IMR-90 (cell line): ENCODE results near the gene TNFRSF14. TPM values are rescaled to one million over a fixed set of nuclear protein-coding genes. Genes with fewer than 3 reads are reported as not detected.

Source experiments
- ATAC-seq: fragments of 200-7000 bp; cut with Tn5 transposase; 2 replicates; pipeline ENCODE4 v1.9.1; 2020; ENCODE audit warnings: low read depth, mild to moderate bottlenecking, moderate library complexity
- BruUV-seq: library from RNA; stranded (reverse); fragments of 400-500 nt; replicated peaks from 2 replicates; lab custom pipeline; 2021; lab: Mats Ljungman, UMichigan
- CTCF ChIA-PET: fragments of 300-600 bp; formaldehyde crosslinking; extraction: SDS; loops from one replicate; lab custom pipeline; 2021; ENCODE audit warnings: antibody characterized with exemption; lab: Yijun Ruan, JAX
- POLR2A ChIA-PET: fragments of 300-600 bp; sonication (Branson Sonifier 250); formaldehyde crosslinking; loops from one replicate; lab custom pipeline; 2022; ENCODE audit warnings: antibody characterized with exemption; ENCODE audit not compliant: unreplicated experiment; lab: Charles Lee
- DNase-seq: peaks from one replicate; pipeline ENCODE4 v3.0.0; 2013
- H2AFZ ChIP-seq: replicated peaks from 2 replicates; pipeline ENCODE3; 2013; ENCODE audit warnings: low read length, mild to moderate bottlenecking; ENCODE audit not compliant: poor library complexity
- H2AK5ac ChIP-seq: 2 replicates; pipeline ENCODE4 v1.6.1; 2013; ENCODE audit warnings: low read depth, low read length, inconsistent platforms
- H2AK9ac ChIP-seq: replicated peaks from 2 replicates; pipeline ENCODE3; 2013; ENCODE audit warnings: mild to moderate bottlenecking, low read depth, low read length, moderate library complexity; ENCODE audit not compliant: poor library complexity
- H2BK120ac ChIP-seq: 2 replicates; pipeline ENCODE4 v1.6.1; 2013; ENCODE audit warnings: low read depth, low read length, inconsistent platforms
- H2BK15ac ChIP-seq: 3 replicates; pipeline ENCODE4 v1.6.1; 2013; ENCODE audit warnings: low read depth, low read length, inconsistent platforms
- H2BK20ac ChIP-seq: 2 replicates; pipeline ENCODE4 v1.6.1; 2013; ENCODE audit warnings: low read depth, mild to moderate bottlenecking, inconsistent platforms, low read length, moderate library complexity
- H2BK5ac ChIP-seq: 2 replicates; pipeline ENCODE4 v1.6.1; 2013; ENCODE audit warnings: mild to moderate bottlenecking, low read depth, low read length, inconsistent platforms; ENCODE audit not compliant: poor library complexity, severe bottlenecking
- H3K14ac ChIP-seq: replicated peaks from 2 replicates; pipeline ENCODE4 v1.6.1; 2013; ENCODE audit warnings: low read depth, low read length, inconsistent platforms
- H3K18ac ChIP-seq: 2 replicates; pipeline ENCODE4 v1.6.1; 2013; ENCODE audit warnings: low read depth, low read length, control low read depth
- H3K23ac ChIP-seq: 2 replicates; pipeline ENCODE4 v1.6.1; 2013; ENCODE audit warnings: low read depth, low read length, inconsistent platforms
- H3K27ac ChIP-seq: 2 replicates; pipeline ENCODE4 v1.5.1; 2013; ENCODE audit warnings: mild to moderate bottlenecking, control low read depth, low read length; ENCODE audit not compliant: insufficient read depth
- H3K27me3 ChIP-seq: 2 replicates; pipeline ENCODE4 v1.6.1; 2013; ENCODE audit warnings: low read length; ENCODE audit not compliant: control insufficient read depth, insufficient read depth
- H3K36me3 ChIP-seq: 2 replicates; pipeline ENCODE4 v1.6.1; 2013; ENCODE audit warnings: low read length, mixed read lengths; ENCODE audit not compliant: control insufficient read depth, insufficient read depth
- H3K4ac ChIP-seq: 2 replicates; pipeline ENCODE4 v1.6.1; 2013; ENCODE audit warnings: low read depth, low read length, inconsistent platforms
- H3K4me1 ChIP-seq: 2 replicates; pipeline ENCODE4 v1.6.1; 2013; ENCODE audit warnings: low read length, mixed read lengths; ENCODE audit not compliant: control insufficient read depth, insufficient read depth
- H3K4me2 ChIP-seq: 2 replicates; pipeline ENCODE4 v1.6.1; 2013; ENCODE audit warnings: low read depth, mild to moderate bottlenecking, control low read depth, low read length, moderate library complexity
- H3K4me3 ChIP-seq: 2 replicates; pipeline ENCODE4 v1.5.1; 2013; ENCODE audit warnings: low read depth, mild to moderate bottlenecking, control low read depth, low read length, moderate library complexity; ENCODE audit not compliant: insufficient read depth
- H3K56ac ChIP-seq: 2 replicates; pipeline ENCODE4 v1.6.1; 2013; ENCODE audit warnings: low read length, inconsistent platforms; ENCODE audit not compliant: insufficient read depth; ENCODE audit errors: extremely low read depth
- H3K79me1 ChIP-seq, 2 experiments: 2 replicates each; pipeline ENCODE4 v1.6.1; 2013; ENCODE audit warnings: low read length in 2 of 2, inconsistent platforms in 1 of 2, low read depth in 1 of 2
- H3K9ac ChIP-seq: 2 replicates; pipeline ENCODE4 v1.6.1; 2013; ENCODE audit warnings: low read depth, low read length, control low read depth
- H3K9me1 ChIP-seq: 2 replicates; pipeline ENCODE4 v1.6.1; 2013; ENCODE audit warnings: low read length, inconsistent platforms; ENCODE audit not compliant: insufficient read depth
- H3K9me3 ChIP-seq: 2 replicates; pipeline ENCODE4 v1.6.1; 2013; ENCODE audit warnings: low read length; ENCODE audit not compliant: control insufficient read depth, insufficient read depth
- H4K20me1 ChIP-seq: 2 replicates; pipeline ENCODE4 v1.6.1; 2013; ENCODE audit warnings: low read length, inconsistent platforms; ENCODE audit not compliant: insufficient read depth
- H4K5ac ChIP-seq: 2 replicates; pipeline ENCODE4 v1.6.1; 2013; ENCODE audit warnings: mild to moderate bottlenecking, low read depth, low read length, control low read depth
- H4K8ac ChIP-seq, 2 experiments: 2 replicates each; pipeline ENCODE4 v1.6.1; 2013; ENCODE audit warnings: low read depth in 2 of 2, low read length in 2 of 2, control low read depth in 1 of 2, inconsistent platforms in 1 of 2
- H4K91ac ChIP-seq: 2 replicates; pipeline ENCODE4 v1.6.1; 2013; ENCODE audit warnings: low read depth, low read length, inconsistent platforms; ENCODE audit not compliant: insufficient read depth
- BHLHE40 ChIP-seq: fragments of 150-350 bp; IDR thresholded peaks from 2 replicates; pipeline ENCODE4 v1.6.1; 2016; ENCODE audit warnings: mild to moderate bottlenecking, low read depth, low read length
- CEBPB ChIP-seq: IDR thresholded peaks from 2 replicates; pipeline ENCODE4 v1.6.1; 2012; ENCODE audit warnings: low read depth, low read length, improper control_type of control experiment
- CHD1 ChIP-seq: IDR thresholded peaks from 2 replicates; pipeline ENCODE4 v1.6.1; 2012; ENCODE audit warnings: low read depth, low read length, improper control_type of control experiment
- CTCF ChIP-seq: conservative IDR thresholded peaks from 2 replicates; pipeline ENCODE4 v1.5.1; 2012; ENCODE audit warnings: mild to moderate bottlenecking, low read depth, low read length, improper control_type of control experiment
- FOS ChIP-seq: fragments of 150-350 bp; IDR thresholded peaks from 2 replicates; pipeline ENCODE4 v1.6.1; 2016; ENCODE audit warnings: low read depth, low read length
- MAFK ChIP-seq: IDR thresholded peaks from 2 replicates; pipeline ENCODE4 v1.6.1; 2012; ENCODE audit warnings: low read depth, low read length, improper control_type of control experiment
- MAZ ChIP-seq: IDR thresholded peaks from 2 replicates; pipeline ENCODE4 v1.6.1; 2012; ENCODE audit warnings: low read depth, mild to moderate bottlenecking, low read length, improper control_type of control experiment, moderate library complexity, borderline replicate concordance
- MXI1 ChIP-seq: IDR thresholded peaks from 2 replicates; pipeline ENCODE4 v1.6.1; 2012; ENCODE audit warnings: low read depth, mild to moderate bottlenecking, low read length, moderate library complexity, borderline replicate concordance
- NFE2L2 ChIP-seq: fragments of 150-350 bp; IDR thresholded peaks from 2 replicates; pipeline ENCODE4 v1.6.1; 2016; ENCODE audit warnings: low read depth, mild to moderate bottlenecking, low read length
- POLR2A ChIP-seq: IDR thresholded peaks from 2 replicates; pipeline ENCODE4 v1.6.1; 2012; ENCODE audit warnings: mild to moderate bottlenecking, low read depth, low read length
- RAD21 ChIP-seq: IDR thresholded peaks from 2 replicates; pipeline ENCODE4 v1.6.1; 2012; ENCODE audit warnings: low read length, improper control_type of control experiment
- RCOR1 ChIP-seq: IDR thresholded peaks from 2 replicates; pipeline ENCODE4 v1.6.1; 2012; ENCODE audit warnings: mild to moderate bottlenecking, low read length, improper control_type of control experiment; ENCODE audit not compliant: insufficient replicate concordance
- RFX5 ChIP-seq: IDR thresholded peaks from 2 replicates; pipeline ENCODE4 v1.8.0; 2012; ENCODE audit warnings: low read depth, mild to moderate bottlenecking, low read length, moderate library complexity
- SMC3 ChIP-seq: fragments of 150-350 bp; IDR thresholded peaks from 2 replicates; pipeline ENCODE4 v1.6.1; 2016; ENCODE audit warnings: low read depth, mild to moderate bottlenecking, antibody characterized with exemption, low read length, moderate library complexity
- USF2 ChIP-seq: fragments of 150-350 bp; IDR thresholded peaks from 2 replicates; pipeline ENCODE4 v1.6.1; 2017; ENCODE audit warnings: mild to moderate bottlenecking, antibody characterized with exemption, low read length, low read depth
- WGBS, 2 experiments: methylation state at CpG; one replicate each; pipeline versions ENCODE4 v1.1.5 to v1.1.7; 2013; ENCODE audit warnings: missing lambda C conversion rate in 2 of 2; ENCODE audit not compliant: insufficient read length in 1 of 2; ENCODE audit errors: extremely low coverage in 2 of 2; 5-methylcytosine and 5-hydroxymethylcytosine counted together
- dilution Hi-C: fragments of 300-500 bp; cut with HindIII; formaldehyde crosslinking; loops from one replicate; pipeline ENCODE4 v1.14.3; 2018; ENCODE audit warnings: low sequenced_read_pairs; ENCODE audit not compliant: unreplicated experiment
- in situ Hi-C: fragments of 300-500 bp; cut with MboI; formaldehyde crosslinking; loops from 3 replicates; pipeline ENCODE4 v1.14.3; 2019; ENCODE audit warnings: low sequenced_read_pairs, inconsistent platforms, mixed read lengths
- intact Hi-C: fragments of 100-400 bp; cut with micrococcal nuclease; formaldehyde crosslinking; loops from 2 replicates; pipeline ENCODE4 v1.10.0; 2022
- polyA plus RNA-seq, 3 experiments: library from polyadenylated mRNA; depleted of rRNA; stranded (reverse); fragments of >200 nt; gene quantifications; 2 replicates each; pipeline ENCODE4 v1.2.3, GENCODE V29; 2012; ENCODE audit warnings: low replicate concordance in 1 of 3
- total RNA-seq: library from RNA; depleted of rRNA; stranded (reverse); fragments of >200 nt; gene quantifications from 2 replicates; pipeline ENCODE4 v1.2.3, GENCODE V29; 2012
- TF ChIP-seq, protein P1 (sequence below): fragments of 150-350 bp; IDR thresholded peaks from 2 replicates; pipeline ENCODE4 v1.6.1; 2016; ENCODE audit warnings: low read depth, mild to moderate bottlenecking, low read length, moderate library complexity, borderline replicate concordance

TNFRSF14 gene
- total and polyA plus RNA-seq, 2 of the 4 experiments (the other 2 are of a cell fraction) = 1.3 to 4.2 TPM

- Histone ChIP-seq H3K9ac (no peak overlapping the region), H3K14ac (no peak overlapping the region), H3K56ac (no peak overlapping the region), H4K91ac (no peak overlapping the region), H2BK15ac (no peak overlapping the region), H3K18ac (no peak overlapping the region), H3K23ac (no peak overlapping the region), H2AFZ (no peak overlapping the region), H4K20me1 (peaks cover 30% of the 10 kb centered on the region), H3K27ac (no peak overlapping the region), H3K4me1 (peaks cover 24% of the 10 kb centered on the region), H2BK20ac (no peak overlapping the region), H3K4me2 (no peak overlapping the region), H2AK5ac (no peak overlapping the region), H4K5ac (no peak overlapping the region), H2BK5ac (no peak overlapping the region), H3K79me1 (peaks cover under 1 to 26% of the 10 kb centered on the region in 2 experiments; a peak in 3 of 4 replicates), H3K36me3 (no peaks in the 10 kb centered on the region), H3K4ac (no peak overlapping the region), H2BK120ac (no peak overlapping the region), H3K9me3 (no peaks in the 10 kb centered on the region), H3K4me3 (no peak overlapping the region), H2AK9ac (no peak overlapping the region), H4K8ac (no peak overlapping the region), H3K27me3 (peaks cover 23% of the 10 kb centered on the region; the same call in 1 of the 2 replicates), H3K9me1 (peaks cover 7% of the 10 kb centered on the region)
- DNase-seq (no peak), ATAC-seq (no peak)
- CTCF ChIA-PET = interaction anchor here (0.6 kb wide), 1 partner anchor 14 kb away, joined by 8 read pairs; no protein-coding TSS in a partner anchor
- intact Hi-C loops (loop anchor here (5.0 kb wide), 1 partner anchor 116 kb away; the partner anchor contains the start of gene PEX10), in situ Hi-C loops (loop anchor here (25.0 kb wide), 1 partner anchor 341 kb away; the partner anchor contains the start of gene FAAP20), dilution Hi-C loops (no loop called here)
- POLR2A ChIA-PET = no interaction called here
- 82% methylated on average over 9 of the region's 12 CpGs; no CpG with 5 or more reads in 1 of the 2 experiments for WGBS, 2 experiments
- BruUV-seq = no TSS peak
- TF ChIP-seq MAFK (no peak), RCOR1 (no peak), RFX5 (no peak), USF2 (no peak), CHD1 (no peak), BHLHE40 (no peak), CTCF (no peak), MXI1 (no peak), RAD21 (no peak), CEBPB (no peak), SMC3 (no peak), POLR2A (no peak), MAZ (no peak), FOS (no peak), NFE2L2 (no peak)
- TF ChIP-seq, protein P1, sequence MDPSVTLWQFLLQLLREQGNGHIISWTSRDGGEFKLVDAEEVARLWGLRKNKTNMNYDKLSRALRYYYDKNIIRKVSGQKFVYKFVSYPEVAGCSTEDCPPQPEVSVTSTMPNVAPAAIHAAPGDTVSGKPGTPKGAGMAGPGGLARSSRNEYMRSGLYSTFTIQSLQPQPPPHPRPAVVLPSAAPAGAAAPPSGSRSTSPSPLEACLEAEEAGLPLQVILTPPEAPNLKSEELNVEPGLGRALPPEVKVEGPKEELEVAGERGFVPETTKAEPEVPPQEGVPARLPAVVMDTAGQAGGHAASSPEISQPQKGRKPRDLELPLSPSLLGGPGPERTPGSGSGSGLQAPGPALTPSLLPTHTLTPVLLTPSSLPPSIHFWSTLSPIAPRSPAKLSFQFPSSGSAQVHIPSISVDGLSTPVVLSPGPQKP = no peak
These were observed 28.2 kb upstream of the TNFRSF14 start for GRCh38 chr1:2528016-2528415.
